Fibroblast of lung (primary cell): ENCODE results near the gene C1orf50.

Experiments used
- EZH2 ChIP-seq: IDR thresholded peaks from 2 replicates; pipeline ENCODE4 v1.5.1; 2012; ENCODE audit warnings: low read length, control low read depth, mild to moderate bottlenecking; ENCODE audit errors: missing control alignments
- TF ChIP-seq, protein P1 (sequence below), 2 donors: IDR thresholded peaks in 1 of 2; conservative IDR thresholded peaks in 1 of 2; 1 replicate in 1 of 2; 2 replicates in 1 of 2; pipeline ENCODE4 v1.5.1; 2011 to 2012; ENCODE audit warnings: low read length in 2 of 2, control low read depth in 1 of 2, inconsistent platforms in 1 of 2, low read depth in 1 of 2, mild to moderate bottlenecking in 1 of 2

- TF ChIP-seq, protein P1, sequence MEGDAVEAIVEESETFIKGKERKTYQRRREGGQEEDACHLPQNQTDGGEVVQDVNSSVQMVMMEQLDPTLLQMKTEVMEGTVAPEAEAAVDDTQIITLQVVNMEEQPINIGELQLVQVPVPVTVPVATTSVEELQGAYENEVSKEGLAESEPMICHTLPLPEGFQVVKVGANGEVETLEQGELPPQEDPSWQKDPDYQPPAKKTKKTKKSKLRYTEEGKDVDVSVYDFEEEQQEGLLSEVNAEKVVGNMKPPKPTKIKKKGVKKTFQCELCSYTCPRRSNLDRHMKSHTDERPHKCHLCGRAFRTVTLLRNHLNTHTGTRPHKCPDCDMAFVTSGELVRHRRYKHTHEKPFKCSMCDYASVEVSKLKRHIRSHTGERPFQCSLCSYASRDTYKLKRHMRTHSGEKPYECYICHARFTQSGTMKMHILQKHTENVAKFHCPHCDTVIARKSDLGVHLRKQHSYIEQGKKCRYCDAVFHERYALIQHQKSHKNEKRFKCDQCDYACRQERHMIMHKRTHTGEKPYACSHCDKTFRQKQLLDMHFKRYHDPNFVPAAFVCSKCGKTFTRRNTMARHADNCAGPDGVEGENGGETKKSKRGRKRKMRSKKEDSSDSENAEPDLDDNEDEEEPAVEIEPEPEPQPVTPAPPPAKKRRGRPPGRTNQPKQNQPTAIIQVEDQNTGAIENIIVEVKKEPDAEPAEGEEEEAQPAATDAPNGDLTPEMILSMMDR (conservative IDR thresholded peaks at IDR 0.05 in 1 of 2, IDR thresholded peaks at IDR 0.05 in 1 of 2; ENCODE audit: low read depth in 1 of 2, low read length in 2 of 2), result no peak
- no peak for TF ChIP-seq EZH2
Measured at GRCh38 chr1:42757892-42758275, 9.2 kb upstream of the C1orf50 start.
